Measurements from ENCODE around the gene MGAT5B. TPM values are rescaled to one million over a fixed set of nuclear protein-coding genes. Genes with fewer than 3 reads are reported as not detected.

The MGAT5B gene
- total and polyA plus RNA-seq, 2 experiments from 2014 or later, result 1.6 to 10.0 TPM

- TF ChIP-seq CTCF (conservative IDR thresholded peaks at IDR 0.05; ENCODE audit: low read depth in 2 of 2) (no peak), NANOG (IDR thresholded peaks at IDR 0.05; ENCODE audit: borderline replicate concordance) (no peak), EZH2phosphoT487 (IDR thresholded peaks at IDR 0.05; ENCODE audit: unreplicated experiment) (no peak), REST (IDR thresholded peaks at IDR 0.05; ENCODE audit: unreplicated experiment) (no peak), POLR2AphosphoS5 (IDR thresholded peaks at IDR 0.05; ENCODE audit: low read depth) (no peak), ZNF114 (CRISPR knock-in tag; IDR thresholded peaks at IDR 0.05) (no peak)
Measured at GRCh38 chr17:76938009-76938408, 69.8 kb downstream of the MGAT5B start (continued).

- peaks cover 4% of the 10 kb centered on the region for H3K27me3 Mint-ChIP-seq (ENCODE audit: insufficient read depth, low read depth, poor library complexity)
- H3K4me1 Mint-ChIP-seq, result peaks cover 28% of the 10 kb centered on the region
- H3K36me3 Mint-ChIP-seq (ENCODE audit: low read depth), result peaks cover 10% of the 10 kb centered on the region; the same call in 2 of the 3 replicates
- H2AFZ ChIP-seq, result peak overlapping the region; percentile 91; the same call in 1 of the 2 replicates
- ATAC-seq (peak; percentile 87), DNase-seq (ENCODE audit: low spot score) (peak; percentile 86)
- TF ChIP-seq ZNF331 (CRISPR knock-in tag; IDR thresholded peaks at IDR 0.05; ENCODE audit: low read depth) (no peak), CTCF (conservative IDR thresholded peaks at IDR 0.05; ENCODE audit: low read depth in 2 of 2) (no peak), EZH2phosphoT487 (IDR thresholded peaks at IDR 0.05; ENCODE audit: unreplicated experiment) (no peak), NANOG (IDR thresholded peaks at IDR 0.05; ENCODE audit: borderline replicate concordance) (no peak), CREB1 (CRISPR knock-in tag; IDR thresholded peaks at IDR 0.05; ENCODE audit: low read depth) (no peak), POLR2AphosphoS5 (IDR thresholded peaks at IDR 0.05; ENCODE audit: low read depth) (no peak), JUNB (IDR thresholded peaks at IDR 0.05; ENCODE audit: unreplicated experiment) (no peak), ETS1 (IDR thresholded peaks at IDR 0.05) (no peak), STAT1 (IDR thresholded peaks at IDR 0.05; ENCODE audit: unreplicated experiment) (no peak)
- H3K4me3 ChIP-seq, result no peak overlapping the region
- no peaks in the 10 kb centered on the region; the same call in 1 of the 2 replicates for H3K9me2 ChIP-seq (ENCODE audit: insufficient read depth)
- H3K27me3 ChIP-seq (ENCODE audit: insufficient read depth), result no peaks in the 10 kb centered on the region
- no peaks in the 10 kb centered on the region for H3K36me3 ChIP-seq (ENCODE audit: insufficient read depth)
- H3K79me2 ChIP-seq (replicated peaks; ENCODE audit: insufficient read depth), result no peaks in the 10 kb centered on the region
- H3K4me1 ChIP-seq (ENCODE audit: insufficient read depth), result peaks cover 14% of the 10 kb centered on the region
- H3F3A ChIP-seq (replicated peaks; ENCODE audit: low read depth), result no peaks in the 10 kb centered on the region
- H3K4me3 Mint-ChIP-seq, result no peak overlapping the region
- H4K20me1 ChIP-seq (replicated peaks; ENCODE audit: insufficient read depth), result no peaks in the 10 kb centered on the region
- peak overlapping the region; percentile 61 for H3K4me2 ChIP-seq
- H3K27ac Mint-ChIP-seq, result no peak overlapping the region
- H3K27ac ChIP-seq (ENCODE audit: low read depth), result no peak overlapping the region
- no peaks in the 10 kb centered on the region for H3K9me3 Mint-ChIP-seq
Measured at GRCh38 chr17:76940295-76940694, 72.1 kb downstream of the MGAT5B start.
